Heart left ventricle (tissue), 16 donors: ENCODE results near the gene PANK4. TPM values are rescaled to one million over a fixed set of nuclear protein-coding genes. Genes with fewer than 3 reads are reported as not detected.
"Not testable (repeated sequence)": the region's sequence is repeated elsewhere in the genome, so short reads cannot be mapped to it uniquely, and the experiment has no call there.

Experiments
- ATAC-seq, 4 donors: fragments of 200-7000 bp; cut with Tn5 transposase; one replicate each; pipeline ENCODE4 v1.9.1; 2020 to 2022; ENCODE audit warnings: moderate library complexity in 4 of 4, mild to moderate bottlenecking in 3 of 4, moderate number of reproducible peaks in 1 of 4
- DNase-seq, 5 donors: peaks; one replicate each; pipeline ENCODE4 v3.0.0-alpha.2; 2020
- H3K27ac ChIP-seq, 12 donors: fragments of 200-600 bp; sonication (generic) in 4 of 12; one replicate each; pipeline versions ENCODE4 v1.5.0 to v1.8.0; 2016 to 2022; ENCODE audit warnings: mild to moderate bottlenecking in 2 of 12
- H3K27me3 ChIP-seq, 9 donors: fragments of 200-600 bp; sonication (generic) in 2 of 9; one replicate each; pipeline versions ENCODE4 v1.5.1 to v1.8.0; 2016 to 2022; ENCODE audit warnings: mild to moderate bottlenecking in 3 of 9
- H3K36me3 ChIP-seq, 9 donors: fragments of 200-600 bp; sonication (generic) in 2 of 9; one replicate each; pipeline versions ENCODE4 v1.5.0 to v1.8.0; 2018 to 2022; ENCODE audit warnings: mild to moderate bottlenecking in 2 of 9
- H3K4me1 ChIP-seq, 12 donors: fragments of 200-600 bp; sonication (generic) in 4 of 12; one replicate each; pipeline versions ENCODE4 v1.5.0 to v1.8.0; 2016 to 2022; ENCODE audit warnings: mild to moderate bottlenecking in 3 of 12
- H3K4me3 ChIP-seq, 12 donors: fragments of 200-600 bp; sonication (generic) in 4 of 12; one replicate each; pipeline versions ENCODE4 v1.5.0 to v1.8.0; 2017 to 2022; ENCODE audit warnings: mild to moderate bottlenecking in 9 of 12, moderate library complexity in 4 of 12
- H3K9me3 ChIP-seq, 12 donors: fragments of 200-600 bp; sonication (generic) in 4 of 12; one replicate each; pipeline versions ENCODE4 v1.5.0 to v1.8.0; 2016 to 2022; ENCODE audit warnings: mild to moderate bottlenecking in 1 of 12
- POLR2A ChIP-seq, 2 donors: fragments of 450-650 bp; IDR thresholded peaks; one replicate each; pipeline ENCODE4 v1.6.1; 2017; ENCODE audit warnings: antibody characterized with exemption in 2 of 2, mild to moderate bottlenecking in 2 of 2, moderate library complexity in 2 of 2
- WGBS, 4 donors: extraction: QIAGEN DNeasy Blood & Tissue Kit in 2 of 4; methylation state at CpG; one replicate each; pipeline versions ENCODE4 v1.1.5 to v1.1.7; 2013 to 2018; 5-methylcytosine and 5-hydroxymethylcytosine counted together
- intact Hi-C, 10 donors: fragments of 100-400 bp; cut with DNase I; formaldehyde crosslinking; loops; one replicate each; pipeline versions ENCODE4 v1.11.1 to v1.14.2; 2022
- polyA plus RNA-seq, 2 donors: library from polyadenylated mRNA; stranded (reverse); fragments of 200-250 nt; gene quantifications; one replicate each; pipeline ENCODE4 v1.2.3, GENCODE V29; 2013
- total RNA-seq, 9 donors: library from RNA; depleted of rRNA in 2 of 9; stranded (reverse); fragments of >200 nt in 2 of 9; fragmentation: NEBNext Ultra II Directional in 3 of 9; extraction: Animal tissue kit (Norgen Biotek cat#: 25700) in 3 of 9; gene quantifications; one replicate each; pipeline versions ENCODE4 v1.1.0 to v1.2.4, GENCODE V29; 2016 to 2023
- TF ChIP-seq, protein P1 (sequence below), 12 donors: fragments of 200-600 bp; sonication (generic) in 4 of 12; IDR thresholded peaks; one replicate each; pipeline versions ENCODE4 v1.5.0 to v1.8.0; 2018 to 2022; ENCODE audit warnings: antibody characterized with exemption in 12 of 12, mild to moderate bottlenecking in 5 of 12
- donor health status: ischemic (EF 13 %, LVEDD 7.1; RV severe dilation, severe dysfunction).
- donor health status: healthy with polysubstance abuse.
- donor health status: DM: no; HTN: yes; CAD: no.
- donor health status: DM: no; HTN: no; CAD: no.
- donor health status: ischemic (EF 25% LVEDD 6.9; RV normal size, moderate dysfunction).
- donor health status: ischemic (EF 25% LVEDD 5.7; RV mildly dilated, moderate dysfunction).
- donor health status: healthy.
- donor health status: DM: yes; HTN: yes; CAD: no.
- donor health status: ischemic (EF 35%, LVEDD 5.7; RV mildly dilated, moderate dysfunction).
- donor health status: nonischemic (EF 11% LVEDD 7.7; RV severe dilation, severe dysfunction).
- donor health status: DM: yes; HTN: yes; CAD: no.
- donor health status: PGD.
- donor health status: ischemic (EF 29% LVEDD 5.4; RV normal size, mild dysfunction).
- donor health status: nonischemic (EF 23%, LVEDD 6.1; RV moderate dilation, normal function).

The PANK4 gene
- total and polyA plus RNA-seq, 11 donors = 27.2 to 43.0 (median 34.4) TPM

DNA sequence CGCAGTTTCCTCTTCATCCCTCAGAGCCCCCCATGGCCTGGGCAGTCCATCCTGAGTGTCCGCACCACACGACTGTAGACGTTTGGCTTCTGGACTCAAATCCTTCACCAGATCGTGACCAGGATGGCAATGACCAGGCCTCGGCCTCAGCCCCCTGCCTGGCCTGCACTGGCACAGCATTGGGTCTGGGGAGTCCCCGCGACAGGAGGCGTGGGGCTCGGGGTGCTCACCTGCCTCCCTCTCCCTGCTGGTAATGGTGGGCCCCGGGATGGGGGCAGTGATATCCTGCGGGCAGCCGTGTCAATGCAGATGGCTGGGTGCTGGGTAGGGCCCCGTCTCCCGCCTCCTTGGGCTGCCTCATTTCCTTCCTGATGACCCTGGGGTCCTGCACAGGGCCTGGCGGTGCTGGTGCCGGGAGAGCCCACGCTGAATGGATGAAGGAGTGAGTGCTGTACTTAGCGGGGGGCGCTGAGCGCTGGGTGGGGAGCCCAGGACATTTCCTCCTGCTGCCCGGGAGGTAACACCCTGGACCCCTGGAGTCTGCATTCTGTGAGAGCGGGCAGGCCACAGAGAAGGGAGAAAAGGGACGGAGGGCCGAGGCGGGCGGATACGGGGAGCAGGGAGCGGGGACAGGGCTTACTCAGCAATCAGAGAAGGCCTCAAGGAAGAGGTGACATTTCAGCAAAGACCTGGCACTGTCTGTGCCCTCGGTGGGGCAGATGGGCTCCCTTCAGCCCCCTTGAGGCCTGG is 27.6 kb upstream of the PANK4 start:
- ATAC-seq (no peak), DNase-seq (no peak)
- intact Hi-C loops = no loop called here
- H3K27me3 ChIP-seq = peaks cover 0 to 5% (median 0%) of the 10 kb centered on the region in 9 donors
- no peak overlapping the region for H3K4me3 ChIP-seq
- peaks cover 2 to 56% (median 34%) of the 10 kb centered on the region in 12 donors for H3K4me1 ChIP-seq
- peaks cover 0 to 15% (median 3%) of the 10 kb centered on the region in 9 donors for H3K36me3 ChIP-seq
- TF ChIP-seq, protein P1, sequence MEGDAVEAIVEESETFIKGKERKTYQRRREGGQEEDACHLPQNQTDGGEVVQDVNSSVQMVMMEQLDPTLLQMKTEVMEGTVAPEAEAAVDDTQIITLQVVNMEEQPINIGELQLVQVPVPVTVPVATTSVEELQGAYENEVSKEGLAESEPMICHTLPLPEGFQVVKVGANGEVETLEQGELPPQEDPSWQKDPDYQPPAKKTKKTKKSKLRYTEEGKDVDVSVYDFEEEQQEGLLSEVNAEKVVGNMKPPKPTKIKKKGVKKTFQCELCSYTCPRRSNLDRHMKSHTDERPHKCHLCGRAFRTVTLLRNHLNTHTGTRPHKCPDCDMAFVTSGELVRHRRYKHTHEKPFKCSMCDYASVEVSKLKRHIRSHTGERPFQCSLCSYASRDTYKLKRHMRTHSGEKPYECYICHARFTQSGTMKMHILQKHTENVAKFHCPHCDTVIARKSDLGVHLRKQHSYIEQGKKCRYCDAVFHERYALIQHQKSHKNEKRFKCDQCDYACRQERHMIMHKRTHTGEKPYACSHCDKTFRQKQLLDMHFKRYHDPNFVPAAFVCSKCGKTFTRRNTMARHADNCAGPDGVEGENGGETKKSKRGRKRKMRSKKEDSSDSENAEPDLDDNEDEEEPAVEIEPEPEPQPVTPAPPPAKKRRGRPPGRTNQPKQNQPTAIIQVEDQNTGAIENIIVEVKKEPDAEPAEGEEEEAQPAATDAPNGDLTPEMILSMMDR (IDR thresholded peaks at IDR 0.05) = no peak
- TF ChIP-seq POLR2A (IDR thresholded peaks at IDR 0.05) = no peak
- no peaks in the 10 kb centered on the region for H3K9me3 ChIP-seq
- no peak overlapping the region for H3K27ac ChIP-seq
- 74 to 87% (median 82%) methylated on average over 24 to 30 of the region's 30 CpGs for WGBS, 4 donors

DNA sequence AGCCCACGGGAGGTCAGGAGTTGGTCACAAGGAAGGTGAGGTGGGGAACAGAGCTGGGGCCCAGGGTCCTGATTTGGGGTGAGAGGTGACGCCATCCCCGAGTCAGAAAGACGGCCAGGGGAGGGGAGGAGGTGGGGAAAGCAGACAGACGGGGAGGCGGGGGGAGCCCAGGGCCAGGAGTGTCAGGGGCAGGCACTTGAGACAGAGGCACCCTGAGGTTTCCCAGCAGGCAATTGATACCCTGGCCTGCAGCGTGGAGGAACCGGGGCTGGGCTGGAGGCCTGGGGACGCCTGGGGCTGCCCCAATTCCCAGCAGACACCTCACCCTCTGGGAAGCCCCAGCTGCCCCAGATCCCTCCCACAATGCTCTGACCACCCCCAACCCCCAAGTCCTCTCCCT is 26.7 kb upstream of the PANK4 start:
- ATAC-seq, DNase-seq, H3K27ac ChIP-seq, H3K36me3 ChIP-seq, intact Hi-C loops, H3K9me3 ChIP-seq, H3K4me3 ChIP-seq, H3K27me3 ChIP-seq: not testable (repeated sequence)
- WGBS, 4 donors = 62 to 83% (median 71%) methylated on average over 7 to 9 of the region's 9 CpGs
- peaks cover 4 to 55% (median 39%) of the 10 kb centered on the region in 12 donors for H3K4me1 ChIP-seq

DNA sequence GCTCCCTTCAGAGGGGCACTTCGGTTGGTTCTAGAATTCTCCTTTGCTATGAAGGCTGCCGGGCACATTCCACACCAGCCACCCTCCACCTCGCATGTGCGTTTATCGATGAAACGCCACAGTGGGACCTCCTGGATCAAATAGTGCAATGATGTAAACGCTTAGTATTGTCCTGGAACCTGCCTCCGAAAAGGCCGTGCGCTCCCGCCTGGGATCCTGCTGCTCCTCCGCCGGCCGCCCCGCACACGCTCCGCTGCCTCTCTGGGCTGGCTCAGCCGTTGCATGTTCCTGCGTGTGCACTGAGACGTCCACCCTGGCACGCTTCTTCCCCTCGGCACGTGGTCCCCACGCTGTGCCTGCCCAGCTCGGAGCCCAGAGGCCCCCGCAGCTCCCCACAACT is 25.8 kb upstream of the PANK4 start:
- Histone ChIP-seq H3K36me3 (no peaks in the 10 kb centered on the region), H3K27me3 (peaks cover 0 to 5% (median 0%) of the 10 kb centered on the region in 9 donors), H3K9me3 (no peaks in the 10 kb centered on the region), H3K4me3 (peak overlapping the region in 1 of 12 donors; percentile 56), H3K4me1 (peaks cover 12 to 55% (median 39%) of the 10 kb centered on the region in 12 donors), H3K27ac (peak overlapping the region in 8 of 12 donors; percentile 34 to 87 (median 80))
- DNase-seq (no peak), ATAC-seq (no peak)
- no peak for TF ChIP-seq POLR2A (IDR thresholded peaks at IDR 0.05)
- TF ChIP-seq, protein P1 (IDR thresholded peaks at IDR 0.05) = no peak
- intact Hi-C loops = no loop called here
- WGBS, 4 donors = 89 to 91% (median 90%) methylated on average over 23 to 26 of the region's 26 CpGs

DNA sequence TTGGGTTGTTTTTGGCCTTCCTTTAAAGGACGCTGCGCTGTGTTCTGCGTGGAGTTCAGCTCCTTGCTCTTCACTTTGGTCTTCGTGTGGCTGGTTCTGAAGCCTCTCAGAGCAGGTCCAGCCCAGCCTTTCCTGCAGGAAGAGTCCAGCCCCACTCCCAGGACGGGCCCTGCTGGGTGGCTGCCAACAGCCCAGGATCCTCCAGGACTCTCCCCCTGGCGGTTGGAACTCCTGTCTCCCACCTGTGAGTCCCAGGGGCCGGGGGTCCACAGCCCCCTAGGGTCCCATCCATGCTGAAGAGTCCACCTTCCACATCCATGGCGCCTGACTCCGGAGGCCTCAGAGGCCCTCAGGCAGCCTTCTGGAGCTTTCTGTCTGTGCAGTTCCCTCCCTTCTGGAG is 25.1 kb upstream of the PANK4 start:
- peak in 4 of 5 donors; percentile 71 to 78 (median 77) for DNase-seq
- peak in 1 of 4 donors; percentile 21 for ATAC-seq
- H3K4me3 ChIP-seq = peak overlapping the region in 10 of 12 donors; percentile 29 to 61 (median 51)
- H3K36me3 ChIP-seq, intact Hi-C loops, H3K27me3 ChIP-seq, H3K9me3 ChIP-seq: not testable (repeated sequence)
- WGBS, 4 donors = 57 to 65% (median 62%) methylated on average over 9 of the region's 9 CpGs
- peak overlapping the region; percentile 66 to 87 (median 80) for H3K27ac ChIP-seq
- TF ChIP-seq, protein P1 (IDR thresholded peaks at IDR 0.05) = peak in 9 of 12 donors; percentile 16 to 43 (median 33)
- TF ChIP-seq POLR2A (IDR thresholded peaks at IDR 0.05) = peak in 1 of 2 donors; percentile 26
- H3K4me1 ChIP-seq = peaks cover 12 to 55% (median 40%) of the 10 kb centered on the region in 12 donors

DNA sequence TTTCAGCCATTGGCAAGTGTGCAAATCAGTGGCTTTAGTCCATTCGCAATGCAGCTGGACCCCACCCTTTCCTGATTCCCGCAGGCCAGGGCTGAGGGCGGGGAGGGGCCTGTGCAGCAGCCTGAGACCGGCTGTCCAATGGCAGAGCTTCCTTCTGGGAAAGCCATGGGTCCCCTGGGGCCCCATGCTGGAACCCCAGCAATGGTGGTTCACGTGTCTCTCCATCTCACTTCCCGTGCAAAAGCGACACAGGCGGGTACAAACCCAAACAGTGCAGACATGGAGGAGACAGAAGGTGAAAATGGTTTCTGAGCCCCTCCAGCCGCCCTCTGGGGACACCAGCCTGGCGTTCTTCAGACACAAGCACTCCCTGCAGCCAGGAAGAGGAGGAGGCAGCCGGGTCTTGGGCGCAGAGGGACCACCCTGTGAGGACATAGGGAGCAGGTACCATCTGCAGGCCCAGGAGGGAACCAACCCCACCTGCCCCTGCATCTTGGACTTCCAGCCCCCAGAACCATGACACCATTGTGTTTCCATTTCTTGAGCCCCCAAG is 24.0 kb upstream of the PANK4 start:
- 42 to 63% (median 51%) methylated on average over 7 to 12 of the region's 12 CpGs for WGBS, 4 donors
- Histone ChIP-seq H3K4me1 (peaks cover 12 to 58% (median 46%) of the 10 kb centered on the region in 12 donors), H3K4me3 (peak overlapping the region in 11 of 12 donors; percentile 29 to 66 (median 53)), H3K27ac (peak overlapping the region; percentile 49 to 99 (median 80))
- ATAC-seq = peak in 3 of 4 donors; percentile 10 to 52 (median 23)
- H3K27me3 ChIP-seq, intact Hi-C loops, H3K36me3 ChIP-seq, DNase-seq, H3K9me3 ChIP-seq: not testable (repeated sequence)

DNA sequence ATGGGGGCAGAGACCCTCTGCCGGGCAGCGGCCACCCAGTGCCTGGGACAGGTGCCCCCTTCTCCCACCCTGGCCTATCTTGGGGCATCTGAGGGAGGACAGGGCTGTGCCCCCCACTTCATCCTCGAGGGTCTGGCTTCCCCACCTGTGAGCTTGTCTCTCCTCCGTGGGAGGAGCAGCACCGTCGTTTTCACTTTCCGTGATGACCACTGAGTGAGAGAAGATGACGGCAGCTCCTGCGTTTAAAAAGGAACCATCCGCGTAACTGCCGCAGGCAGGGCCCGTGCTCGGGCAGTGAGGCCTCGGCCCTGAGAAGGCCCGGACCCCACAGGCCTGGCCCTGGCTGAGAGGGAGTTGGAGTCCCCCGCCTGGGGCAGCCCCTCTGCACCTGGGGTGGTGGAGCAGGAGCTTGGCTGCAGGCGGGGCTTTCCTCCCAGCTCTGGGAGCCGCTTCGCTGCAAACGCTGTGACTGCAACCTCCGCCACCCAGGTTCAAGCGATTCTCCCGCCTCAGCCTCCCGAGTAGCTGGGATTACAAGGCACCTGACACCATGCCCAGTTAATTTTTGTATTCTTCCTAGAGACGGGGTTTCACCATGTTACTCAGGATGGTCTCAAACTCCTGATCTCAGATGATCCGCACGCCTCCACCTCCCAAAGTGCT is 23.1 kb upstream of the PANK4 start:
- DNase-seq, H3K9me3 ChIP-seq, H3K36me3 ChIP-seq, ATAC-seq, H3K27me3 ChIP-seq: not testable (repeated sequence)
- peak overlapping the region; percentile 87 to 99 (median 96) for H3K27ac ChIP-seq
- intact Hi-C loops = loop anchor here in 8 of 10 donors (2.0 to 10.0 kb wide), 9 partner anchors 37 to 365 kb away; partner anchors contain the start of genes FAAP20 (in 2 of the 8), PRXL2B (in 2 of the 8) and PEX10 (in 1 of the 8)
- H3K4me1 ChIP-seq = peaks cover 15 to 58% (median 46%) of the 10 kb centered on the region in 12 donors
- WGBS, 4 donors = 61 to 72% (median 68%) methylated on average over 16 to 26 of the region's 28 CpGs
- H3K4me3 ChIP-seq = peak overlapping the region; percentile 0 to 86 (median 58)
